Erythroblast (primary cell): ENCODE data around the gene AP4S1.
"Not testable (repeated sequence)": the region's sequence is repeated elsewhere in the genome, so short reads cannot be mapped to it uniquely, and the experiment has no call there.

ENCODE experiments used
- GATA1 ChIP-seq: IDR thresholded peaks from 2 replicates; pipeline ENCODE4 v1.6.1; 2011; ENCODE audit warnings: low read depth, mild to moderate bottlenecking, control low read depth, low read length, moderate library complexity
- POLR2A ChIP-seq: IDR thresholded peaks from 2 replicates; pipeline ENCODE4 v1.6.1; 2011; ENCODE audit warnings: mild to moderate bottlenecking, low read length

DNA sequence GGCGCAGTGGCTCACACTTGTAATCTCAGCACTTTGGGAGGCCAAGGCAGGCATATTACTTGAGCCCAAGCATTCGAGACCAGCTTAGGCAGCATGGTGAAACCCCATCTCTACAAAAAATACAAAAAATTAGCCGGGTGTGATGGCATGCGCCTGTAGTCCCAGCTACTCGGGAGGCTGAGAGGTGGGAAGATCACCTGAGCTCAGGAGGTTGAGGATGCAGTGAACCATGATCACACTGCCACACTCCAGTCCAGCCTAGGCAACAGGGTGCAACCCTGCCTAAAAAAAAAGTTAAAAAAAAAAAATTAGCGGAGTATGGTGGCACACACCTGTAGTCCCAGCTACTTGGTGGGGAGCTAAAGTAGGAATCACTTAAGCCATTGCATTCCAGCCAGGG lies 21.4 kb upstream of the AP4S1 start:
- not testable (repeated sequence) for TF ChIP-seq POLR2A, GATA1
